Brain microvascular endothelial cell (primary cell): ENCODE results near the gene SLC19A1.
A peak's percentile ranks its signal among the peaks of the same experiment; 100 is the strongest.

Source experiments
- DNase-seq: peaks from one replicate; pipeline ENCODE4 v3.0.0-alpha.2; 2020
- H3K27ac ChIP-seq: fragments of 250-450 bp; sonication (Bioruptor Pico); 2 replicates; pipeline ENCODE4 v1.5.1; 2020; ENCODE audit warnings: mild to moderate bottlenecking, moderate library complexity
- H3K27me3 ChIP-seq: fragments of 250-450 bp; sonication (Bioruptor Pico); replicated peaks from 2 replicates; pipeline ENCODE4 v1.5.1; 2020; ENCODE audit warnings: mild to moderate bottlenecking
- H3K36me3 ChIP-seq: fragments of 250-450 bp; sonication (Bioruptor Pico); replicated peaks from 2 replicates; pipeline ENCODE4 v1.5.1; 2020; ENCODE audit warnings: mild to moderate bottlenecking
- H3K4me3 ChIP-seq: 2 replicates; pipeline ENCODE4 v1.5.1; 2011; ENCODE audit warnings: low read depth, mild to moderate bottlenecking, control low read depth, low read length, moderate library complexity
- in situ Hi-C: cut with HindIII; loops from 2 replicates; pipeline ENCODE4 v1.10.0; 2017; ENCODE audit warnings: low sequenced_read_pairs, low pct_ligation_motif_present
- TF ChIP-seq, protein P1 (sequence below): IDR thresholded peaks from 2 replicates; pipeline ENCODE4 v1.5.1; 2011; ENCODE audit warnings: low read depth, mild to moderate bottlenecking, moderate library complexity, low read length, control low read depth, inconsistent platforms; ENCODE audit errors: missing control alignments

Gene SLC19A1

DNA sequence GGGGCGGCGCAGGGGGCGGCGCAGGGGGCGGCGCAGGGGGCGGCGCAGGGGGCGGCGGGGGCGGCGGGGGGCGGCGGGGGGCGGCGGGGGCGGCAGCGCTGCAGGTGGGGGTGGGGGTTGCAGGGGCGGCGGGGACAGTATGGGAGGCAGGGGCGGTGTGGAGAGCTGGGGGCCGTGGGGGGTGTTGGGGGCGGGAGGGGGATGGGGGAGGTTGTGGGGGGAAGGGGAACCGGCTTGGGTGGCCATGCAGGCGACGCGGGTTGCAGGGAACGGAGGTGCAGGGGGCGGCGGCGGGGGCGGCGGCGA, 13.0 kb upstream of the SLC19A1 start:
- in situ Hi-C loops, result no loop called here
- Histone ChIP-seq H3K4me3 (peak overlapping the region; percentile 53), H3K27me3 (no peaks in the 10 kb centered on the region), H3K36me3 (no peaks in the 10 kb centered on the region), H3K27ac (no peak overlapping the region)
- TF ChIP-seq, protein P1, sequence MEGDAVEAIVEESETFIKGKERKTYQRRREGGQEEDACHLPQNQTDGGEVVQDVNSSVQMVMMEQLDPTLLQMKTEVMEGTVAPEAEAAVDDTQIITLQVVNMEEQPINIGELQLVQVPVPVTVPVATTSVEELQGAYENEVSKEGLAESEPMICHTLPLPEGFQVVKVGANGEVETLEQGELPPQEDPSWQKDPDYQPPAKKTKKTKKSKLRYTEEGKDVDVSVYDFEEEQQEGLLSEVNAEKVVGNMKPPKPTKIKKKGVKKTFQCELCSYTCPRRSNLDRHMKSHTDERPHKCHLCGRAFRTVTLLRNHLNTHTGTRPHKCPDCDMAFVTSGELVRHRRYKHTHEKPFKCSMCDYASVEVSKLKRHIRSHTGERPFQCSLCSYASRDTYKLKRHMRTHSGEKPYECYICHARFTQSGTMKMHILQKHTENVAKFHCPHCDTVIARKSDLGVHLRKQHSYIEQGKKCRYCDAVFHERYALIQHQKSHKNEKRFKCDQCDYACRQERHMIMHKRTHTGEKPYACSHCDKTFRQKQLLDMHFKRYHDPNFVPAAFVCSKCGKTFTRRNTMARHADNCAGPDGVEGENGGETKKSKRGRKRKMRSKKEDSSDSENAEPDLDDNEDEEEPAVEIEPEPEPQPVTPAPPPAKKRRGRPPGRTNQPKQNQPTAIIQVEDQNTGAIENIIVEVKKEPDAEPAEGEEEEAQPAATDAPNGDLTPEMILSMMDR, result no peak
- no peak for DNase-seq

DNA sequence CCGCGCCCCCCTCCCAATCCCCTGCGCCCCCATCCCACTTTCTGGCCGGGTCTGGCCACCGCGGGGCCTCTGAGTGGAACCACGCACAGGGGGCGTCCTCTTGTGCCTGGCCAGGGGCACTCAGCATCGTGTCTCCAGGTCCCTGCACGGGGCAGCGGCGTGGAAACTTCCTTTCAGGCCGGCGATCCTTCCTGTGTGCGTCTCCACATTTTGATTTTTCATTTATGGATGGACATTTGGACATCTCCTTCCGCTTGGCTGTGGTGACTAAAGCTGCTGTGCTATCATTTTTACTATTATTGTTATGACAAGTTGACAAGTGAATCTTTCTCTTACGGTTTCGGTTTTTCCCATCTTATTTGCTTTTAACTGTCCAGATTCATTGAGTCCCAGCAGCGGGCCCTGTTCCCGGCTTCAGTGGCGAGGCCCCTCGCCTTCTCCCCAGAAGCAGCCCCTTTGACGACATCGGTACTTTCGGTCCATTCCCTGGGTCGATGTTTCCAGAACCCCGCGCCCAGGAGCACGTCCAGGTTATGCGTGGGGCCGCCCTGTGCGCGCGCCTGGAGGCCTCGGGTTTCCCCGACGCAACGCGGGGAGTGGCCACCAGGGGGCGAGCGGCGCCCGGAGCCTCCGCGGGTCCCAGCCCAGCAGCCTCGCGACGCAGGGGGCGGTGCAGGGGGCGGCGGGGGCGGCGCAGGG, 12.4 kb upstream of the SLC19A1 start:
- Histone ChIP-seq H3K27me3 (no peaks in the 10 kb centered on the region), H3K4me3 (peak overlapping the region; percentile 57), H3K27ac (peak overlapping the region; percentile 8), H3K36me3 (no peaks in the 10 kb centered on the region)
- in situ Hi-C loops, result no loop called here
- DNase-seq, result peak; percentile 56
- TF ChIP-seq, protein P1, result peak; percentile 70

DNA sequence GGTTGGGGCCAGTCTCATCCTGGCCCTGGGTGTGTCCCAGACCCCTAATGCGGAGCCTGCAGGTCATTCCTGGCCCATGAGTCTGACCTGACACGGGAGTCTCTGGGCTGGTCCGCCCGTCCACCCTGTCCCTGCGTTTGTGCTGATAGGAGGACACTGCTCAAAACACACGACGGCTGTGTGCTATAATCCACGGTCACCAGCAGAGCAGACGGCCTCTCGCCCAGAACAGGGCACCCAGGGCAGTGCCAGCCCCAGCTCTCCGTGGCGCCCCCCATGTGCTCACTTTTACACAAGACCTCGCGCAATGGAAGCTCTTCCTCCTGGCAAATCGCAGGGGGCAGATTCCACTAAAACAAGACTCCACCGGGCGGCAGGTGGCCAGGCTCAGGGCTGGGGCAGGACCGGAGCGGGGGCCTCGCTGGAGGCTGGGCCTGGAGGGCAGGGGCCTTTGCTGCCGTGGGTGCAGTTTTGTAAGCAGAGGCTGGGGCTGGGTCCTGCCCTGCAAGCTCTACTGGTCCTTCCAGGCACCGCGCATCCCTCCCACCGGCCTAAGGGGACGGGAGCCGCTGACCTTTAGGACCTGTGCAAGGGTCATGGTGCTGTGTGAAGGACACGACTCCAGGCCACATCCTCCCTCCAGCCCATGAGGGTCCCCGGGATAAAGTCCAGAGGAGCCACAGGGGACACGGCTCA, 10.6 kb upstream of the SLC19A1 start:
- no peaks in the 10 kb centered on the region for H3K36me3 ChIP-seq
- TF ChIP-seq, protein P1, result no peak
- no peak overlapping the region for H3K4me3 ChIP-seq
- no peak overlapping the region for H3K27ac ChIP-seq
- DNase-seq, result no peak
- H3K27me3 ChIP-seq, result no peaks in the 10 kb centered on the region
- in situ Hi-C loops, result no loop called here

DNA sequence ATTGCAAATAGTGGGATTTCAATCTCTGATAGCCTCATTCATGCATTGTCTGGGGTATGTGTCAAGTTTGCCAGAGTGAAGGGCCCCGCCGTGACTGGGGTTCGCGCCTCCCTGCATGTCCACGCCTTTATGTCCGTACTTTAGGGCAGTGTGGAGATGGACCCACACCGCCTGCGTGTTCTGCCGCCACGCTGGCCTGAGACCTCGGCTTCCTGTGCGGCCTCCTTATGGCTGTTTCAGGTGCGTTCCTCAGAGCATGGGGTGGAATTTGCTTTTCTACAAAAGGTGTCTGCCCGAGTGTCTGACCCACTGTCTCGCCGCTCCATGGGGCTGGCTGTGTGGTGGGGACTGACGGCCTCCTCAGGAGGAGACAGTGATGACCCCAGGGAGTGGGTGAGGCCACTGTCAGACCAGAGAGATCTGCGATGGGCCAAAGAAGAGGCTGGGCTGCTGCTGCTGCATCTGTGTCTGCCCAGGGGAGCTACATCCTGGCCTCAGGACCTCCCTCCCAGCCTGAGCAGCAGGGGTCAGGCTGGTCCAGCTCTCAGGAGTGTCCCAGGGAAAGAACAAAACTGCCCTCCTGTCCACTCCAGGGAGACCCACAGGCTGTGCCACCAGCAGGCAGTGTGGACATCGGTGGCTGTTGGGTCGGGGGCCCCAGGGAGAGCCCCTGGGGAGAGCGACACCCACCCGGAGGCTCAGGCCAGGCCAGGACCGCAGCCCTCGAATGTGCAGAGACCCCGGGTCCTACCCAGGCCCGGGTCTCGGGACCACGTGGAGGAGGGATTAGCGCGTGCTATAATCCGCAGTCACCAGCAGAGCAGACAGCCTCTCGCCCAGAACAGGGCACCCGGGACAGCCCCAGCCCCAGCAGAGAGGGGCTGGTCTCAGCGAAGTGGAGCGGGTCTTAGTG, 9.8 kb upstream of the SLC19A1 start:
- Histone ChIP-seq H3K36me3 (no peaks in the 10 kb centered on the region), H3K27ac (no peak overlapping the region), H3K4me3 (no peak overlapping the region), H3K27me3 (no peaks in the 10 kb centered on the region)
- in situ Hi-C loops, result no loop called here
- TF ChIP-seq, protein P1, result no peak
- no peak for DNase-seq

DNA sequence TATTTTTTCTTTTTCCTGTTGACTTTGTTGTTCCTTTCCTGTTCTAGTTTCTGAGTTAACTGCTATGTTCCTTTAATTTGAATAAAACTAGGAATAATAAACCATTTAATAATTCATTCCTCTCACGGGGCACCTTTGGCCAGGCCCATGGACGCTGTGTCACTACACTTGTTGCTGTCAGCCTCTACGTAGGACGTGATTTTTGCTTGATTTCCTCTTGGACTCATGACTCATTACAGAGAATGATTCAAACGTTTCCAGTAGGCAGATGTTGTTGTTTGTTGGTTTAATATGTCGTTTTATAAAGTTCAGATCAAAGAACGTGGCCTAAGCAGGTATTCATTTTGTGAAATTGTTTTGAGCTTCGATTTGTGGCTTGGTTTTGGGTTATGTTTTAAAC, 9.1 kb upstream of the SLC19A1 start:
- TF ChIP-seq, protein P1, result no peak
- Histone ChIP-seq H3K27ac (no peak overlapping the region), H3K27me3 (no peaks in the 10 kb centered on the region), H3K36me3 (no peaks in the 10 kb centered on the region), H3K4me3 (no peak overlapping the region)
- in situ Hi-C loops, result no loop called here
- DNase-seq, result peak; percentile 65
